OCI-LY3 (cell line): ENCODE data around the gene TMPRSS12.

ENCODE experiments used
- CTCF ChIP-seq: fragments of 200-600, 300-600 bp; sonication (generic); IDR thresholded peaks from 2 replicates; pipeline ENCODE4 v1.5.1; 2014; ENCODE audit warnings: antibody characterized with exemption, low read length, low read depth
- EZH2phosphoT487 ChIP-seq: fragments of 200-600 bp; shearing (Covaris generic); IDR thresholded peaks from 2 replicates; pipeline ENCODE4 v1.6.1; 2018; ENCODE audit warnings: antibody characterized with exemption, mixed run types, low read depth

DNA sequence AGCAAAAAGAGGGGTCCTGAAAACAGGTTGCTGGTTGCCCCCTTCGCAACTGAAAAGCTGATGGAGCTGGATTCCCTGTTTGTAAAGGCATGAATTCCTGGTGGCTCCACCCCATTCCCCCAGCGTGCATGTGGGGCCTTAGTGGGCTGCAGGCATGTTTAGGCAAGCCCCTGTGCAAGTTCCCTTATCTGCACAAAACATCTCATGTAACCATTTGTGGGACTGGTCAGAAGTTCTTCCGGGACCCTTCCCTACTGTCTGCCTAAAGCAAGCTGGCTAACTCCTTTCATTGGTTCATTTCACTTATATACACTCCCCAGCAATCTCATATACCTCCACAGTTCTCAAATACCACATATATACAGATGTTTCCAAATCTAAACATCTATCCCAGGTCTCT lies 85.7 kb downstream of the TMPRSS12 start:
- no peak for TF ChIP-seq CTCF
- no peak for TF ChIP-seq EZH2phosphoT487
